Measurements from ENCODE around the gene SLC35G6.

SLC35G6 gene

DNA sequence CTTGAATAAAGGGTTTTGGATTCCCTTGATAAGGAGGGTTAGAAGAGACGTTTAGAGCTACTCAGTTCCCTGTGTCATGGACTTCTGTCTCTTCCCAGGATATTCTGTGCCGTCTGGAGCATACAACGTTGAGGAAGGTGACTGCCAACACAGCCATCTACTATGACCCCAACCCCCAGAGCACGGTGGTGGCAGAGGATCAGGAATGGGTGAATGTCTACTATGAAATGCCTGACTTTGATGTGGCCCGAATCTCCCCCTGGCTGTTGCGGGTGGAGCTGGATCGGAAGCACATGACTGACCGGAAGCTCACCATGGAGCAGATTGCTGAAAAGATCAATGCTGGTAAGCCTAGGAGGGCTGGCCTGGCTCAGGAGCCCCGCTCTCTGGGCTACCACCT, 27.6 kb downstream of the SLC35G6 start:
- no peak for DNase-seq

DNA sequence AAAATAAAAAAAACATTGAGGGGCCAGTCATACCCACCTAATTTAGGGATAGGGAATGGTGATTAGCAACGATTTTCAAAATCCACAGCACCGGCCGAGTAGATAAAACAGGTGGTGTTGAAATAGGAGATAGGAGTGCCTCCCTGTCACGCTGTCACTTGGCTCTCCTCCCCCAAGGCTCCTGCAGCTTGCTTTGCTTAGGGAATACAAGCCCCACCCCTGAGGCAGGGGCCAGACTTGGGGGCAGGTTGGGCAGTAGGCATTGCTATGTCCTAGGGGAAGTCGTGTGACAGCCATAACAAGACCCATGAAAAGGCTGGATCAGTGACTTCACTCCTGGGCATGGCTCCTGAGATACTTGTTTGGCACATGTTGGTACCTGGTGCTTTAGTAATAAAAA, 28.7 kb downstream of the SLC35G6 start:
- DNase-seq = no peak

DNA sequence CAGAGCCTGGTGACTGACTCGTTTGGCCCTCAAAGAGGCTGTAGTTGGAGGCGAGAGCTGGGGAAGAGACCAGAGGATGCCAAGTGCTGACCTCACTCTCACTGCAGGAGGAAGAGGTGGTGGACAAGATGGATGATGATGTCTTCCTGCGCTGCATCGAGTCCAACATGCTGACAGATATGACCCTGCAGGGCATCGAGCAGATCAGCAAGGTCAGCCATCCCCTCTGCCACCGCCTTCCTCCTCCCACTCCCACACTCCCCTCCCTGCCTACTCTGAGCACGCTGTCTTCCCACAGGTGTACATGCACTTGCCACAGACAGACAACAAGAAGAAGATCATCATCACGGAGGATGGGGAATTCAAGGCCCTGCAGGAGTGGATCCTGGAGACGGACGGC, 29.9 kb downstream of the SLC35G6 start:
- no peak for DNase-seq

DNA sequence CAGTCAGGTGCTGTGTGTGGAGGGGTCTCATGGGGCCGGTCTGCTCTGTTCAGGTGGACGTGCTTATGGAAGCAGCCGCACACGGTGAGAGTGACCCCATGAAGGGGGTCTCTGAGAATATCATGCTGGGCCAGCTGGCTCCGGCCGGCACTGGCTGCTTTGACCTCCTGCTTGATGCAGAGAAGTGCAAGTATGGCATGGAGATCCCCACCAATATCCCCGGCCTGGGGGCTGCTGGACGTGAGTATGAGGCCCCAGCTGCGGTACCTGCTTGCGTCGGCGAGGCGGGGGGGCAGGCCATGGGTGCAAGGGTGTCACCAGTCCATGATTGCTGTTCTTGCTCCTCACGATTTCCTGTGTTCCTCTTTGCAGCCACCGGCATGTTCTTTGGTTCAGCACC, 30.9 kb downstream of the SLC35G6 start:
- DNase-seq = no peak

DNA sequence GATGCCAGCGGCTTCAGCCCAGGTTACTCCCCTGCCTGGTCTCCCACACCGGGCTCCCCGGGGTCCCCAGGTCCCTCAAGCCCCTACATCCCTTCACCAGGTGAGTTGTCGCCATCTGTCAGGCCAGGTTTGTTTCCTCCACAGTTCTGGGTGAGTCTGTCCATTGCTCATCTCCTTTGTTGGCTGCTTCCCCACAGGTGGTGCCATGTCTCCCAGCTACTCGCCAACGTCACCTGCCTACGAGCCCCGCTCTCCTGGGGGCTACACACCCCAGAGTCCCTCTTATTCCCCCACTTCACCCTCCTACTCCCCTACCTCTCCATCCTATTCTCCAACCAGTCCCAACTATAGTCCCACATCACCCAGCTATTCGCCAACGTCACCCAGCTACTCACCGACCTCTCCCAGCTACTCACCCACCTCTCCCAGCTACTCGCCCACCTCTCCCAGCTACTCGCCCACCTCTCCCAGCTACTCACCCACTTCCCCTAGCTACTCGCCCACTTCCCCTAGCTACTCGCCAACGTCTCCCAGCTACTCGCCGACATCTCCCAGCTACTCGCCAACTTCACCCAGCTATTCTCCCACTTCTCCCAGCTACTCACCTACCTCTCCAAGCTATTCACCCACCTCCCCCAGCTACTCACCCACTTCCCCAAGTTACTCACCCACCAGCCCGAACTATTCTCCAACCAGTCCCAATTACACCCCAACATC, 31.7 kb downstream of the SLC35G6 start:
- DNase-seq = no peak

DNA sequence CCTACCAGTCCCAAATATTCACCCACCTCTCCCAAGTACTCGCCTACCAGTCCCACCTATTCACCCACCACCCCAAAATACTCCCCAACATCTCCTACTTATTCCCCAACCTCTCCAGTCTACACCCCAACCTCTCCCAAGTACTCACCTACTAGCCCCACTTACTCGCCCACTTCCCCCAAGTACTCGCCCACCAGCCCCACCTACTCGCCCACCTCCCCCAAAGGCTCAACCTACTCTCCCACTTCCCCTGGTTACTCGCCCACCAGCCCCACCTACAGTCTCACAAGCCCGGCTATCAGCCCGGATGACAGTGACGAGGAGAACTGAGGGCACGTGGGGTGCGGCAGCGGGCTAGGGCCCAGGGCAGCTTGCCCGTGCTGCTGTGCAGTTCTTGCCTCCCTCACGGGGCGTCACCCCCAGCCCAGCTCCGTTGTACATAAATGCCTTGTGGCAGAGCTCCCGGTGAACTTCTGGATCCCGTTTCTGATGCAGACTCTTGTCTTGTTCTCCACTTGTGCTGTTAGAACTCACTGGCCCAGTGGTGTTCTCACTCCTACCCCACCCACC, 32.7 kb downstream of the SLC35G6 start:
- DNase-seq = no peak

DNA sequence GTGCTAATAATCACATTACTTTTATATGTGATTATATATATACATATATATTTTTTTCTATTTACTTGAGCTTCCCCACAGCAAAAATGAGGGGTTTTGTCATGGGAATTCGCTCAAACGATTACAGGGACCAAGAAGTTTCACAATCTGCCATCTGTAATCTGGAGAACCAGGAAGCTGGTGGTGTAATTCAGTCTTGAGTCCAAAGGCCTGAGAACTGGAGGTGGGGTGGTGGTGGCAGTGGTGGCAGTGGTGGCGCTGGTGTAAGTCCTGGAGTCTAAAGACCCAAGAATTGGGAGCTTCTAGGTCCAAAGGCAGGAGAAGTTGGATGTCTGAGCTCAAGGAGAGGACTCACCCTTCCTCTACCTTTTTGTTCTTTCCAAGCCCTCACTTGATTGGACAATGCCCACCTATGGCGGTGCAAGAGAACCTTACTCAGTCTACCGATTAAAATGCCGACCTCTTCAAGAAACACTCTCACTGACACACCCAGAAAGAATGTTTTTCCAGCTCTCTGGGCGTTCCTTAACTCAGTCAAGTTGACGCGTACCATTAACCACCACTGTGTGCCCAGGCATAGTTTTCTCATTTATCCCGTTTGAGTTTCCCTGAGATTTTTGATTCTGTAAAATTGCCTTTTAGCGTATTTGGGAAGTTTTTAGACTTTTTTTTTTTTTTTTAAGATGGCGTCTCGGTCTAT, 34.8 kb downstream of the SLC35G6 start:
- no peak for DNase-seq

DNA sequence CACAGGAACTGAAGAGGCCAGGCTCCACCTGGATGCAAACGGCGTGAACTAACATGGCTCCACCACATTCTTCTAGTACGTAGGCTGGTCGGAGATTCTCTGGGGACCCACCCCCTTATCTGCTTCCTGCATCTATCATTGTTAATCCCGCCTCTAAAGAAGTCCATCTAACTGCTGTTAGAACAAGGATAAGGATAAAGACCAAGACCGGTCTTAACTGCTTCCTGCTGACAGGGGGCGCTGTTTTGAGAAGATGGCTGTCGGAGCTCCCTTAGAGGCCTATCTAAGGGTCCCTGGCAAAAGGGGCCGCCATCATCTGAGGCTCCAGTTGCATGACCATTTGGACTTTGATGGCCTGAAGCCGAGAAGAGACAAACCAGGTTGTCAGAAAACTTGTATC, 41.8 kb downstream of the SLC35G6 start:
- DNase-seq = peak; percentile 22

DNA sequence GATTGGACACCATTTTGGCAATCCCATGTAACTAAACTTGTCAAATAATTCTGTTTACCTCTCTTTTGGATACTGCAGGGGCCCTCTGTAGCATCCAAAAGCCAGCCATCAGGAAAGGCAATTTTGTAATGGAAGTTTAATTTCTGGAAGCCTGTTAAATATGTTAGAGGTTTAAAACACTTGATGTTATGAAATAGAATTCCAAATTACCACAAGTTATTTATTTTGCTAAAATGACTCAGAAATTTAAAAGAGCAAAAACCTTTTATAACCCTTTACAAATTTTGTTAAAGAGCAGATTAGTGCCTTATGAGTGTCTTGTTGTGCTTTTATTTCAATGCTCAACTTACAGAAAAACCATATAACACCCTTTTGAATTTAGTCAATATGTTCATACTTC, 47.6 kb downstream of the SLC35G6 start:
- DNase-seq = no peak

DNA sequence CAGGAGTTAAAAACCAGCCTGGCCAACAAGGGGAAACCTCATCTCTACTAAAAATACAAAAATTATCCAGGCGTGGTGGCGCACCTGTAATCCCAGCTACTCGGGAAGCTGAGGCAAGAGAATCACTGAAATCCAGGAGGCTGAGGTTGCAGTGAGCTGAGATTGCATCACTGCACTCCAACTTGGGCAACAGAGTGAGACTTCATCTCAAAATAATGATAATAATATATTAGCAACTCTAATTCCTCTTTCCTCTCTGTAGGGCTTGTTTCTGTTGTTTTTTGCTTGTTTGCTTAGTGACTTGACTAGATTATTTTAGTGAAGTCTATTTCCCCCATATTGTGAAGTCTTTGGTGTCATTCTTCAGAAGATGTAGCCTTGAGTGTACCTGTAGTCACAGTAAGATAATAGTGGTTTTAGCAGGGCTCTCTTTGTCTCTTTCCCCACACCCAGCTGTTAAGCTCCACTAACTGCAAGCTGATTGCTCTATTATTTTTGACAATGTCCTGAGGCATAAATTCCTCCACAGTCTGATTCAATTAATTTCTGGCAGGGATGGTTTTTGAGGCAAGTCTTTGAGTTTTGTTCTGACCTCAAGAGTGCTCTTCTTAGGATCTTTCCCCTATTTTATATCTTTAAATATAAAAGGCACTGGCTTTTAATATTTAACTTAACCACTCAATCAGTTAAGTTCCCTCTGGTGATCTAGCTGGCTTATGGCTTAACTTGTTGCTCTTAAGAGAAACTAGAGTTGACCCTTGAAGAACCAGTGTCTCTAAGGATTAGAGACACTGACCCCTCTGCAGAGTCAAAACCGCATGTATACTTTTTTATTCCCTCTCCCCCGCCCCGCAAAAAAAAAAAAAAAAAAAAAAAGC, 49.0 kb downstream of the SLC35G6 start:
- no peak for DNase-seq

All from NCI-H1105 treated with DMSO at 0.1 percent for 48 hours (cell line).